Choroid plexus epithelial cell (primary cell): Measurements from ENCODE around the gene TLCD2.

Experiments
- DNase-seq: peaks from one replicate; pipeline ENCODE4 v3.0.0-alpha.2; 2010; ENCODE audit warnings: low read depth
- H3K4me3 ChIP-seq: 2 replicates; pipeline ENCODE4 v1.5.1; 2011; ENCODE audit warnings: low read depth, mild to moderate bottlenecking, control low read depth, low read length, moderate library complexity
- CTCF ChIP-seq: conservative IDR thresholded peaks from 2 replicates; pipeline ENCODE4 v1.5.1; 2011; ENCODE audit warnings: low read depth, mild to moderate bottlenecking, control low read depth, inconsistent platforms, low read length, moderate library complexity

Gene TLCD2

GRCh38 chr17:1714427-1714979 lies 4.3 kb upstream of the TLCD2 start:
- no peak for TF ChIP-seq CTCF
- peak overlapping the region; percentile 94 for H3K4me3 ChIP-seq
- peak; percentile 99 for DNase-seq

GRCh38 chr17:1713878-1714426 lies 3.8 kb upstream of the TLCD2 start:
- H3K4me3 ChIP-seq = peak overlapping the region; percentile 94
- TF ChIP-seq CTCF = peak; percentile 55
- peak; percentile 56 for DNase-seq

- DNase-seq = no peak
- no peak for TF ChIP-seq CTCF
Observed at GRCh38 chr17:1713160-1713877, 3.1 kb upstream of the TLCD2 start.

GRCh38 chr17:1712271-1712670 lies 2.1 kb upstream of the TLCD2 start:
- H3K4me3 ChIP-seq = peak overlapping the region; percentile 94
- DNase-seq = no peak
- no peak for TF ChIP-seq CTCF

More at GRCh38 chr17:1713160-1713877, 3.1 kb upstream of the TLCD2 start:
- H3K4me3 ChIP-seq = peak overlapping the region; percentile 94

- TF ChIP-seq CTCF = no peak
- H3K4me3 ChIP-seq = no peak overlapping the region
- DNase-seq = no peak
Observed at GRCh38 chr17:1711804-1712203, 1.6 kb upstream of the TLCD2 start.

GRCh38 chr17:1710807-1711553 lies 803 bp upstream of the TLCD2 start:
- no peak for TF ChIP-seq CTCF
- H3K4me3 ChIP-seq = peak overlapping the region; percentile 65
- no peak for DNase-seq
